ENCODE results near the gene SLC7A1. TPM values are rescaled to one million over a fixed set of nuclear protein-coding genes. Genes with fewer than 3 reads are reported as not detected.

Gene SLC7A1
- total RNA-seq, 1 donor from 2014 or later: 43.2 TPM

DNA sequence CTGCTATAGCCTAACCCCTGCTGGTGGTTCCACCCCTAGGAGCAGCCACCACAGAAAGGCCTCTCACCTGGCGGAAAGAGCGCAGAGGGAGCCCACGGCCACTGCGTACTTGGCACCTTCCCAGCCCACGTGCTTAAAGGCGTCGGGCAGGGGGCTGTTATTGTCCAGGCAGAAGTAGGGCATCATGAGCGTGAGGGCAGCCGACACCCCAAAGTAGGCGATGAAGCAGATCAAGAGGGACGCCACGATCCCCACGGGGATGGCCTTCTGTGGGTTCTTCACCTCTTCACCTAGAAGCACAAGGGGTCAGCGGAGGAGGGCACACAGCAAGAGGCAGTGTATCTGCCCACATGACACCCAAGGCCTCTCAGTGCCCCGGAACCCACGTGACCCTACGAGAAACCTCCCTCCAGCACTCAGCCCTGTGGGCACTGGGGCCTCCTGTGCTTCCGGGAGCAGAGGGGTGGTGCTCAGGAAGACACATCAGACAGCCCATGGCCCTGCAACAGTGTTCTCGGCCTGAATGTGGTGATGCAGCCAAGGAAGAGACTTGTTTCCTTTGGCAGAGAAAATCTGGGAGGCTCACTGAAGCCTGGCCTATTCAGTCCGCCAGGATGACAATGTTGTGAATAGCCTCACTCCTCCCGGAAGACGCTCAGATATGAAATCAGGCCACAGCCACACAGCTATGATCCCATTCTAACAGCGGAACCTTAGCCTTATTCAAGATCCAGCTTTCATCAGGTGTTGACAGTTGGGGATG is 72.1 kb downstream of the SLC7A1 start:
- Histone ChIP-seq H3K36me3 (peaks cover 0 to 25% of the 10 kb centered on the region in 2 donors), H3K4me1 (peaks cover 25% of the 10 kb centered on the region), H3K4me3 (no peak overlapping the region), H3K27ac (peak overlapping the region; percentile 81), H3K9me3 (no peaks in the 10 kb centered on the region), H3K27me3 (no peaks in the 10 kb centered on the region)
- intact Hi-C loops (cut with DNase I): no loop called here
- TF ChIP-seq, protein P1, sequence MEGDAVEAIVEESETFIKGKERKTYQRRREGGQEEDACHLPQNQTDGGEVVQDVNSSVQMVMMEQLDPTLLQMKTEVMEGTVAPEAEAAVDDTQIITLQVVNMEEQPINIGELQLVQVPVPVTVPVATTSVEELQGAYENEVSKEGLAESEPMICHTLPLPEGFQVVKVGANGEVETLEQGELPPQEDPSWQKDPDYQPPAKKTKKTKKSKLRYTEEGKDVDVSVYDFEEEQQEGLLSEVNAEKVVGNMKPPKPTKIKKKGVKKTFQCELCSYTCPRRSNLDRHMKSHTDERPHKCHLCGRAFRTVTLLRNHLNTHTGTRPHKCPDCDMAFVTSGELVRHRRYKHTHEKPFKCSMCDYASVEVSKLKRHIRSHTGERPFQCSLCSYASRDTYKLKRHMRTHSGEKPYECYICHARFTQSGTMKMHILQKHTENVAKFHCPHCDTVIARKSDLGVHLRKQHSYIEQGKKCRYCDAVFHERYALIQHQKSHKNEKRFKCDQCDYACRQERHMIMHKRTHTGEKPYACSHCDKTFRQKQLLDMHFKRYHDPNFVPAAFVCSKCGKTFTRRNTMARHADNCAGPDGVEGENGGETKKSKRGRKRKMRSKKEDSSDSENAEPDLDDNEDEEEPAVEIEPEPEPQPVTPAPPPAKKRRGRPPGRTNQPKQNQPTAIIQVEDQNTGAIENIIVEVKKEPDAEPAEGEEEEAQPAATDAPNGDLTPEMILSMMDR (IDR thresholded peaks at IDR 0.05): no peak
- TF ChIP-seq POLR2AphosphoS5 (IDR thresholded peaks at IDR 0.05; ENCODE audit: insufficient read depth in 1 of 2, low read depth in 1 of 2) (no peak), POLR2A (IDR thresholded peaks at IDR 0.05) (no peak)
- no peak for DNase-seq (ENCODE audit: extremely low spot score in 2 of 2)

DNA sequence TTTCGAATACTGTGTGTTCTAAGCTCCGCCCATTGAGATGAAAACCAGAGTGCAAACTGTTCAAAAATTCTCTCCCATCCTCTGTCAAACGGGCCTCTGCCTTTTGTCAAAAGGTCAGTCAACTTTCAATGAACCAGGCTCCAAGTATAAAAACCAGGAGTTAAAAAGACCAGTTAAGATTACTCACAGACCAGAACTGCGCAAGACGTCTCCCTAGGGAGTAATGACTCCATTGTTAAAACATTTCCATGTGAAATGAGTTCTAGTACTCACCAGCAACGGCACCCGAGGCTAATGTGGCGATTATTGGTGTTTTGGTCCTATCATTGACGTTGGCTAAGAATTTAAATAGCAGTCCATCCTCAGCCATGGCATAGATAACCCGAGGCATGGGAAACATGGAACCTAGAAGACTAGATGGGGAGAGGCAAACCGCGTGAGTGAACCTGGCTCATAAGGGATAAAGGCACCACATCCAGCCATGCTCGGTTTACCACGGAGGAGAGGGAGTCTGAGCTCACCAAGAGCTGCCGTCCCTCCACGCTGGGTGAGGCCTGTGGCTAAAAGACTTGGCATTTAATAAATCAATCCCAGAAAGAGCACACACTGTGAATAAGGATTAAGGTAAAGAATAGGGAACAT is 73.3 kb downstream of the SLC7A1 start:
- intact Hi-C loops (cut with DNase I): no loop called here
- peak overlapping the region; percentile 81 for H3K27ac ChIP-seq
- H3K4me3 ChIP-seq: no peak overlapping the region

DNA sequence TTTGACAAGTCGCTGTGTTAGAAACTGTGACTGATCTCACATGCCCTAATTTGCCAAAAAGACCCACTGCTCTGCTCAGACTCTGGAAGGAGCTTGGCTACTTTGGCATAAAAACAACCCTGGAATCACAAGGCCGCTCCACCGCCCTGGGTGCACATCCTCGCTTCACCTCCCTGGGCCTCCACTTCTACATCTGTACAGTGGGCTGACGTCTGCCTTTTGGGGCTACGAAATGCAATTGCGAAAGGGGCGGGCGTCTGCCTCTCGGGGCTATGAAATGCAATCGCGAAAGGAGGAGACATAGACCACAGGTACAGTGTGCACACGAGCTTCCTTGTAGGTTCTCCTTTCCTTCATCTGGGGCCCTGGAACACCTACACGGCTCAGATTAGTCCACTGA is 74.2 kb downstream of the SLC7A1 start:
- H3K4me3 ChIP-seq: no peak overlapping the region
- no peak for DNase-seq (ENCODE audit: extremely low spot score in 2 of 2)
- H3K4me1 ChIP-seq: peaks cover 25% of the 10 kb centered on the region
- no peaks in the 10 kb centered on the region for H3K27me3 ChIP-seq
- TF ChIP-seq, protein P1 (IDR thresholded peaks at IDR 0.05): no peak
- TF ChIP-seq POLR2AphosphoS5 (IDR thresholded peaks at IDR 0.05; ENCODE audit: insufficient read depth in 1 of 2, low read depth in 1 of 2) (no peak), POLR2A (IDR thresholded peaks at IDR 0.05) (no peak)
- peak overlapping the region; percentile 81 for H3K27ac ChIP-seq
- intact Hi-C loops (cut with DNase I): no loop called here
- peaks cover 0 to 26% of the 10 kb centered on the region in 2 donors for H3K36me3 ChIP-seq
- no peaks in the 10 kb centered on the region for H3K9me3 ChIP-seq

More for the DNA sequence above, 73.3 kb downstream of the SLC7A1 start:
- TF ChIP-seq POLR2A (IDR thresholded peaks at IDR 0.05): no peak
- peak; percentile 20 to 36 for TF ChIP-seq POLR2AphosphoS5 (IDR thresholded peaks at IDR 0.05; ENCODE audit: insufficient read depth in 1 of 2, low read depth in 1 of 2)
- peaks cover 0 to 19% of the 10 kb centered on the region in 2 donors for H3K36me3 ChIP-seq
- H3K27me3 ChIP-seq: no peaks in the 10 kb centered on the region
- H3K4me1 ChIP-seq: peaks cover 25% of the 10 kb centered on the region
- no peak for DNase-seq (ENCODE audit: extremely low spot score in 2 of 2)
- H3K9me3 ChIP-seq: no peaks in the 10 kb centered on the region

DNA sequence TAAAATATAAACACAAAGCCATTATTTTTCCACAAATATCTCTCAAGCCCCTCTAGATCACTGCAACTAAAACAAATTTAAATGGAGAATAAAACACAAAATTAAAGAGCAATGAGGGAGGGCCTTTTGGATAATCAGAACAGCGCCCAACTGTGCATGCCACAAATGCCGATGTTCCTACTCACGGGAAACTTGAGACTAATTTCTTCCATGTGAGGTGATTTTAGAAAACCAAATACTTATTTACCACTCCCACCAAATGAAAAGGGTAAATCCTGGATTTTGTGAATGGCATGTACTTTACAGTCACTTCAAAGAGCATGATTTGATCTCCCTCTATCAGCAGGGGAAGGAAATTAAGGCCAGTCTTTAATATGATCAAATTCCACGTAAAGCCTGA is 74.8 kb downstream of the SLC7A1 start:
- no peaks in the 10 kb centered on the region for H3K9me3 ChIP-seq
- DNase-seq (ENCODE audit: extremely low spot score in 2 of 2): no peak
- peaks cover 25% of the 10 kb centered on the region for H3K4me1 ChIP-seq
- TF ChIP-seq POLR2AphosphoS5 (IDR thresholded peaks at IDR 0.05; ENCODE audit: insufficient read depth in 1 of 2, low read depth in 1 of 2): peak in 1 of 2 donors; percentile 34
- TF ChIP-seq, protein P1 (IDR thresholded peaks at IDR 0.05): no peak
- TF ChIP-seq POLR2A (IDR thresholded peaks at IDR 0.05): no peak
- H3K27me3 ChIP-seq: no peaks in the 10 kb centered on the region
- intact Hi-C loops (cut with DNase I): no loop called here
- peak overlapping the region; percentile 81 for H3K27ac ChIP-seq
- H3K36me3 ChIP-seq: peaks cover 0 to 33% of the 10 kb centered on the region in 2 donors
- H3K4me3 ChIP-seq: no peak overlapping the region

DNA sequence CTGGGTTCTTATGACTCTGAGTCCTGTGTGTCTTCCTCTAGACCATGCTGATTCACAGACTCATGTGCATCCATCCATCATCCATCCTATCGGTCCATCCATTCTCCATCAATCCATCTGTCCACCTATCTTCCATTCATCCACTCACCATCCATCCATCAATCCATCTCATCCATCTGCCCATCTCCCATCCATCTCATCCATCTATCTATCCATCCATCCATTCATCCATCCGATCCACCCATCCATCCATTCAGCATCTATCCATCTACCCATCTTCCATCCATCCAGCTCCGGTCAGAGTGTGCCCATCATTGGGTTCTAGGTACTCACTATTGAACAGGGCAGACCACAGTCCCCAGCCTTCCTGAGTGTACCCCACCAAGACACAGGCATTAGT is 75.6 kb downstream of the SLC7A1 start:
- Histone ChIP-seq H3K9me3 (no peaks in the 10 kb centered on the region), H3K27ac (peak overlapping the region; percentile 81), H3K27me3 (no peaks in the 10 kb centered on the region), H3K4me1 (peaks cover 25% of the 10 kb centered on the region), H3K4me3 (no peak overlapping the region), H3K36me3 (peaks cover 0 to 33% of the 10 kb centered on the region in 2 donors)
- no peak for DNase-seq (ENCODE audit: extremely low spot score in 2 of 2)
- TF ChIP-seq, protein P1 (IDR thresholded peaks at IDR 0.05): no peak
- TF ChIP-seq POLR2AphosphoS5 (IDR thresholded peaks at IDR 0.05; ENCODE audit: insufficient read depth in 1 of 2, low read depth in 1 of 2) (no peak), POLR2A (IDR thresholded peaks at IDR 0.05) (no peak)
- intact Hi-C loops (cut with DNase I): loop anchor here (10.0 kb wide), 1 partner anchor 235 kb away; no protein-coding TSS in a partner anchor

Measured in vagina (tissue), 2 donors.